ENCODE results near the gene IL25.
"Not testable (repeated sequence)": the region's sequence is repeated elsewhere in the genome, so short reads cannot be mapped to it uniquely, and the experiment has no call there.

IL25 gene

DNA sequence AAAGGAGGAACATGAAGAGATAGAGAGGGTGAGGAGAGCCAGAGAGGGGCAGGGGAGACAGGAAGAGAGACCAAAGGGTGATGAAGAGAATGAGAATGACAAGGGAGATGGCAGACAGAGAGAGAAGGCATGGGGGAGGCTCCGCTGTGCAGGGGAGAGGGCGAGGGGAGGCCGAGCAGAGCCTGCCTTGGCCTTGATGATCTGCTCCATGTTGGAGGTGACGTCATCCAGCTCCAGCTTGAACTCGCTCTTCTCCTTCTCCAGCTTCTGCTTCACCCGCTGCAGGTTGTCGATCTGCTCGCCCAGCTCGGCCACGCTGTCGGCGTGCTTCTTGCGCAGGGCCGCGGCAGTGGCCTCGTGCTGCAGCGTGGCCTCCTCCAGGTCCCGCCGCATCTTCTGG, 17.3 kb downstream of the IL25 start:
- DNase-seq (ENCODE audit: low read depth): not testable (repeated sequence)

DNA sequence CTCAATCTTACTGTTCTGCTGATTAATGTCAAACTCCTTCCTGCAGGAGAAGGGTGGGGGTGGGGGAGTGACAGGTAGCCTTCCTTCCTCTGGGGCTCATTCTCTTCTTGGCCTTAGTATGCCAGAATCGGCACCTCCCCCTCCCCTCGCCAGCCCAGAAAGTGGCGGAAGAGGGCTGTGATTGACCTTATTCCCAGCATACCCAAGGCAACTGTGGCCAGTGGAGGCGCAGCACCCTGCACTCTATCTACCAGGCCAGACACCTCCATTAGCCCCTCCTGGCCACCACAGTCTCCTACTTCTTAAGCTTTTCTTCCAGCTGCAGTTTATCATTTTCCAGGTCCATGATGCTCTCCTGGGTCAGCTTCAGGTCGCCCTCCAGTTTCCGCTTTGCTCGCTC, 20.0 kb downstream of the IL25 start:
- DNase-seq (ENCODE audit: low read depth): no peak

DNA sequence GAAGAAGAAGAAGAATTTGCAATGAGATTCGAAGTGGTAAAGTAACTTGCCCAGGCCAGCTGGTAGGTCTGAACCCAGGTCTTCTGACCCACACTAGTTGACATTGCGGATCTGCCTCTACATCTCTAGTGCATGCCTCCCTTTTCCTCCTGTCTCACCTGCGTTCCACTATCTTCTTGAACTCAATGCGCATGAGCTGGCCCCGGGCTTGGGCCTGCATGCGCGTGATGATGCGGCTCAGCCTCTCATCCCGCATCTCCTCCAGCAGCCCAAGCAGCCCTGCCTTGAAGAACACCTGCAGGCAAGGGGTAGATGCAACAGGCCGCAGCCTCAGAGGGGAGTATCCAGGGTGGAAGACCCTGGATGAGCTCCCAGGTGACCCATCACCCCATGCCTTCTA, 23.5 kb downstream of the IL25 start:
- no peak for DNase-seq (ENCODE audit: low read depth)

DNA sequence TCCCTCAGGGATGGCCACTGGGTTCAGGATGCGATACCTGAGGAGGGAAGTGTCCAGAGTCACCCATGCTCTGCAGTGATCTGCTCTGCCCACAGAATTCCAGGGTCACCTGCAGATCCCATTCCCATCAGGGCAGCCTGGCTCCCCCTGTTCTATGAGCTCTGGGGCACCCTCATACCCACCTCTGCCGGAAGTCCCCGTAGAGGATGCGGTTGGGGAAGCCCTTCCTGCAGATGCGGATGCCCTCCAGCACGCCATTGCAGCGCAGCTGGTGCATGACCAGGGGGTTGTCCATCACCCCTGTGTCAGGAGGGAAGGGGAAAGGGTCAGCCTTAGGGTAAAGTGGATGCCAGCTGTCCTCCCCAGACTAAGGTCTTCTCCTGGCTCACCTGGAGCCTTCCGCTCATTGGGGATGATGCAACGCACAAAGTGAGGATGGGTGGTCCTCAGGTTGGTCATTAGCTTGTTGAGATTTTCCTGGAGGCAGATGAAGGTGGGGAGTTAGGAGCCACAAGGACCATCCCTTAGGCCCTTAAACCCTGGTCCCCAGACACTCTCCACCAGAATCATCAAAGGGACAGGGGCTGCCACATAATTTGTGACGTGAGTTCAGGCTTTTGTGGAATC, 24.3 kb downstream of the IL25 start:
- no peak for DNase-seq (ENCODE audit: low read depth)

DNA sequence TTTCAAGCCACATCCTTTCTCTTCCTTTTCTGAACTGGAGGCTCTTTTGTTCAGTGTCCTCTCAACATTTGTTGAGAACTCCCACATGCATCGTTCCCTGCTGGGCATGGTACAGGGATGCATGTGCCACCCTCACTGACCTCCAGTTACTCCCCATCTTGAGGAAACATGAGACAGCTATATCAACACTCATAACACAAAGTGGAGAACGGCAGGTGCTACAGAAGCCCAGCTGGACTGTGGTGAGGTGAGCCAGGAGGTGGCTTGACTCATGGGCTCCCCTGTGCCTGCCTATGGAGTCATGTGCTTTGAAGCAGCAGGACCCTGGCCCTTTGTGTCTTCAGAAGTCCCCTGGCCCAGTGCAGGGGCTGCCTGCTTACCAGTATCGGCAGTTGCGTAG, 25.7 kb downstream of the IL25 start:
- DNase-seq (ENCODE audit: low read depth): no peak

DNA sequence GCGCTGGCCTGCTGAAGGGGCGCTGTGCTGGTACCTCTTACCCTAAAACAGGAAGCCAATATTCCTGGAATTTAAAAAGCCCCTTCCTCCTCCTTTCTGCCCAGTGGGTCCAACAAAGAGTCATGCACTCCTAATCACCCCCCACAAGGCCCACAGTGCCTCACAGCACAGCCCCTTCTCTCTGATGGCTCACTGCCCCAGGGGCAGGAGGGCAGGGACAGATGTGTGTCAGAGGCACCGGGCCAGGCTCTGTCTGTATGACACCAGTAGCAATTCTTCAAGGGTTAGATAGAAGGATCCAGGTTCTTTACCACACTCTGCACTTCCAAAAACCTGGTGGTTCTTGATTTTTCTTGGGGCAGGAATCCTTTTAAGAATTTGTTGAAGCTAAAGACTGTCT, 26.5 kb downstream of the IL25 start:
- no peak for DNase-seq (ENCODE audit: low read depth)

DNA sequence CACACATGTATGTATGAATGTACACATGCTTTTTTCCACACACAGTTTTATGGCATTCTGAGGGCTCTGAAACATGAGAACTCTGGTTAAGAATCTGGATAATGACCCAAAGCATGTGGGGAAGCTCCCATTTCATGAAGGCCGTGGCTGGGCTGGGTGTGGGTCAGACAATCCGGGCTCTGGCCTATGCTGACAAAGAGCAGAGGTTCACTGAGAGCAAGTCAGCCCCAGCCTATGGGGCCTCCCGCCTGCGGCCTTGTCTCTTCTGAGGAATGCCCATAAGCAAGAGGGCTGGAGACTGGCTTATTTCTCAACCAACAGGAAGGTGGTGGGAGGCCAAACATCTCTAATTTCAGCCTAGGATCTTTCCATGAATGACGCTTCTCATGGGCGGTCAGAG, 27.0 kb downstream of the IL25 start:
- no peak for DNase-seq (ENCODE audit: low read depth)

DNA sequence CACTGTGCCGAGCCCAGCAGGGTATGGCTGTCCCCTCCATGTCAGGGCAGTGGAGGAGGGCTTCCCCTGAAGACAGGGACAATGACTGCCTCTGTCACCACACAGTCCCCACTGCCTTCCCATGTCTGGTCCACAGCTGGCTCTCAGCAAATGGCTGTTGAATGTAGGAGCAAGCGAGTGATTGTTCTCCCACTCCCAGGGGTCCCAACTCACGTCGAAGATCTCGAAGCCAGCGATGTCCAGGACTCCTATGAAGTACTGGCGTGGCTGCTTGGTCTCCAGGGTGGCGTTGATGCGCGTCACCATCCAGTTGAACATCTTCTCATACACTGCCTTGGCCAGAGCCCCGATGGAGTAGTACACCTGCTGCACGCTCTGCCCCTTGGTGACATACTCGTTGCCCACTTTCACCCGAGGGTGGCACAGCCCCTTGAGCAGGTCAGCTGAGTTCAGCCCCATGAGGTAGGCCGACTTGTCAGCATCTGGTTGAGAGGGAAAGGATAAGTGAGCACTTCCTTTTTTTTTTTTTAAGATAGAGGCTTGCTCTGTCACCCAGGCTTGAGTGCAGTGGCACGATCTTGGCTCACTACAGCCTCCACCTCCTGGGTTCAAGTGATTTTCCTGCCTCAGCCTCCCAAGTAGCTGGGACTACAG, 28.0 kb downstream of the IL25 start:
- DNase-seq (ENCODE audit: low read depth): not testable (repeated sequence)

DNA sequence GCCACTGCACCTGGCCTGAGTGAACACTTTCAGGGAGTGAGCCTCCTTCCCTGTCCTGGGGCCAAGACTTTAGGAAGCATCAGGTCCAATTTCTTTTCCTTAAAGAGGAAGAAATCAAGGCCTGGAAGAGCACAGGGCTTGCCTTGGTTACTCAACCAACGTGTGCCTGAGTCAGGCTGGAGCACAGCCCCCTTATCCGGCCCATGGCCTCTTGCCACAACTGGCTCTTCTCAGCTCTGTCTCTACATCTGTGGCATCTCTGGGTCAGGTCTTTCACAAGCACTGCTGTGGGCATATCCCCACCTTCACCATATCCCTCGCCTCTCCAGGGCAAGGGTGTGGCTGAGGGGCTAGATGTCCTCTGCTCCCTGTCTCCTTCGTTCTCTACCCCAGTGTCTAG, 28.7 kb downstream of the IL25 start:
- DNase-seq (ENCODE audit: low read depth): no peak

DNA sequence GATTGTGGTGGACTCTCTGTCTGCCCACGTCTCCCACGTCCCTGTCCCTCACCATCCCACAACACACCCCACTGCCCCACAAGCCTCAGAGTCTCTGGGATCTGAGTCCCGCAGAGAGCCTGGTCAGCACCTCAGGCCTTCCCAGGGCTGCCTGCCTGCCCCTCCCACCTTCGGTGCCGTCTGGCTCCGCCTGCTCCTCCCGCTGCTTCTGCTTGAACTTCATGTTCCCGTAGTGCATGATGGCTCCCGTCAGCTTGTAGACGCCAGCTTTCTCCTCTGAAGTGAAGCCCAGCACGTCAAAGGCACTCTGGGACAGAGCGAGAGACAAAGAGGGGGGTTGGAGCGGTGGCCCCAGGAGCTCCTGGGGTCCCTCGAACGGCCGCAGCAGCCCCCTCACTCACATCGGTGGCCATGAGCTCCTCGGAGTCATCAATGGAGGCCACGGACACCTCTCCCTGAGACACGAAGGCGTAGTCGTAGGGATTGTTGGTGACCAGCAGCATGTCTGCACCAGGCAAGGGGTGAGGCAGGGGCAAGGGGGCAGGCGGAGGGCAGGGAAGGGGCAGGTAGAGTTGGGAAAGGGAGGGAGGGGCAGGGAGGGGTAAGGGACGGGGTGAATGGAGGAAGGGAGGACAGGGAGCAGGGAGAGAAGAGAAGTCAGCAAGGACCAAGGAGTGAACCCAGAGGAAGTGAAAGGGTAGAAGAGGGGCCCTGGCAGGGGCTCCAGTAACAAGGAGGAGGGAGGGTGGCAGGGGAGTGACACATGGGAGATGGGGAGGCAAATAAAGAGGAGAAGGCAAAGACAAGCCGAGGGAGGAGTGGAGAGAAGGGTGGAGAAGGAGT, 29.9 kb downstream of the IL25 start:
- no peak for DNase-seq (ENCODE audit: low read depth)

DNA sequence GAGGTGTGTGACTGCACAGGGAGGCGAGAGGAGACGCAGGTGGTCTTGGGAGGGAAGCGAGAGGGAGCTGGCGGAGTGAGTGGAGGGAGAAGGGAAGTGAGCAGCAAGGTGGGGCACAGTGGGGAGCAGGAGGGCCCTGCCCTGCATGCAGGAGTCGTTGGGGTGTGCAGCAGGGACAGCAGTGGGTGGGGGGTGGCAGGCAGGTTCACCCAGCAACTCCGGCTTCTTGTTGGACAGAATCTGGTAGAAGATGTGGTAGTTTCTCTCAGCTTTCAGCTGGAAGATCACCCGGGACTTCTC, 30.5 kb downstream of the IL25 start:
- no peak for DNase-seq (ENCODE audit: low read depth)

DNA sequence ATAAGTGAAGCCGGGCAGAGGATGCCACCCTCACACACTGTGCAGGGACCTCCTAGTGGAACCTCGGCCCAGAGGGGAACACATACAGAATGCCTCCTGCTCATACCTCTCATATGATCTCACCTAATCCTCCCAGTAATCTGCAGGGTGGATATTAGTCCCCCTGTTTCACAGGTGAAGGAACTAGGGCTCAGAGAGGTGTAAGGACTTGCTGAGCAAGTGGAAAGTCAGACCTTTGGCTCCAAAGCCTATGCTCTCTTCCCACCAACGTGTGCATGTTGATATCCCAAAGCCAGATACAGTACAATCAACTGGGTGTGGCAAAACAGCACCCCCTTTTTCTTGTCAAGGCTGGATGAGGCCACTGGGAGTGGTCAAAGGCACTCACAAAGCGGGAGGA, 31.3 kb downstream of the IL25 start:
- no peak for DNase-seq (ENCODE audit: low read depth)

DNA sequence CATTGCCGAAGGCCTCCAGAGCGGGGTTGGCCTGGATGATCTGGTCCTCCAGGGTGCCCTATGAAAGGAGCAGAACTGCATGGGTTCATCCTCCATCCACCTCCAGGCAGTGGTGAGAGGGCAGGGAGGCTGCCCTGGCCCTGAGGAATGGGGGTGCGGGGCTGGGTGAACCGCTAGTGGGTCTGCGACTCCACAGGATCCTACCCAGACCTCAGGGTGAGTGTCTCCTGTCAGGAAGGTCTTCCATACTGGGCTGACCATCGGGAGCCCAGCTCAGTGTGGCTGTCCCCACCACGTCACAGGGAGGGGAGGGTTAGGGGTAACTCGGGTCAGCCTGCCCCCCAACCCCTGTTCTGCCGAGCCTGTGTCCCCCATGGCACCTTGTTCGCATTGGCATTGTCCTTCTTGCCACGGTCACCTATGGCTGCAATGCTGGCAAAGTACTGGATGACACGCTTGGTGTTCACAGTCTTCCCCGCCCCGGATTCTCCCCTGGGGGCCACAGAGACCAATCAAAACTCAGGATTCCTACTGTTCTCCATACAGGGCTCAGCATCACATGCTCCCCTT, 31.8 kb downstream of the IL25 start:
- no peak for DNase-seq (ENCODE audit: low read depth)

DNA sequence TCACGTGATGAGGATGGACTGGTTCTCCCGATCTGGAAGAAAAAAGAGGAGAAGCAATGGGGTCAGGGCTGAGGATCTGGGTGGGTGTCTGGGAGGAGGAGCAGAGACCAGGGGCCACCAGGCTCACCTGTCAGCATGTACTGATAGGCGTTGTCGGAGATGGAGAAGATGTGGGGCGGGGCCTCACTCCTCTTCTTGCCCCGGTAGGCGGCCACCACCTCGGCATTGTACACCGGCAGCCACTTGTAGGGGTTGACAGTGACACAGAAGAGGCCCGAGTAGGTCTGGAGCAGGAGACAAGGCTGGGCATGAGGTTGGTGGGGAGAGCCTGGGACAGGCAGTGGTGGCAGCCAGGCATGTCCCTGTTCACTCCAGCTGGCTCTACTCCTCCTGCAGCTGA, 32.5 kb downstream of the IL25 start:
- no peak for DNase-seq (ENCODE audit: low read depth)

DNA sequence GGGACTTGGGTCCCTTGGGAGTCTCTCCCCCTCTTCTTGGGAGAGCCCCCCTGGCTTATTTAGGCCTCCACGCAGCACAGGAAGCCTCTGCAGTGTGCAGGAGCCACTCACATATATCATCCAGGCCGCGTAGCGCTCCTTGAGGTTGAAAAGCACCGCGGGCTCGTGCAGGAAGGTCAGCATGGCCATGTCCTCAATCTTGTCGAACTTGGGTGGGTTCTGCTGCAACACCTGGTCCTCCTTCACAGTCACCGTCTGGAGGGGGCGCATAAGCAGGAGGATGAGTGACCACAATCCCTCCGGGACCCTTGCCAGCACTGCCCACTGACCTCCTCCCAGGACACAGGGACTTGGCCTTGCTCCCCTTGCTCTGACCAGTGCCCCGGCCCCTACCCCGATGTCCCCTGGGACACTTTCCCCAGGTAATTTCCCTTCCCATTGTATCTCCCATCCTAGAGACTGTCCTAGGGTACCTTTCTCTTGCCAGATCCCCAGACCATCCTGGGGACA, 33.0 kb downstream of the IL25 start:
- DNase-seq (ENCODE audit: low read depth): no peak

DNA sequence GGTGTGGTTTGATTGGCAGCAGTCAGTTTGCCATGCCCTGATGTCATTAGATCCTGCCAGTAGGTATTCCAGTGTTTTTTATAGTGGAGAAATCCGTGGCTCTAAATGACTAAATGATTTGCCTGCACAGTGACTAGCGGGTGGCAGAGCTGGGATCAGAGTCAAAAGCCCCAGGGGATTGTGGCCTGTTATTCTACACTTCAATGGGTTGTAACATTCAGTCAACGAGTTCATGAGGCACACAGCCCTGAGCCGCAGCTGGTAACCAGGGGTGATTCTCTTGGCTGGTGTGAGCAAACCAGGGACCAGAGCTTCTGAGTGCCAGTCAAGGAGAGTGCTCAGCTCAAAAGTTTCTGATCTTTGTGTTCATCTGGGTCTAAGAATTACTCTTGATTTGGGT, 33.6 kb downstream of the IL25 start:
- DNase-seq (ENCODE audit: low read depth): no peak

DNA sequence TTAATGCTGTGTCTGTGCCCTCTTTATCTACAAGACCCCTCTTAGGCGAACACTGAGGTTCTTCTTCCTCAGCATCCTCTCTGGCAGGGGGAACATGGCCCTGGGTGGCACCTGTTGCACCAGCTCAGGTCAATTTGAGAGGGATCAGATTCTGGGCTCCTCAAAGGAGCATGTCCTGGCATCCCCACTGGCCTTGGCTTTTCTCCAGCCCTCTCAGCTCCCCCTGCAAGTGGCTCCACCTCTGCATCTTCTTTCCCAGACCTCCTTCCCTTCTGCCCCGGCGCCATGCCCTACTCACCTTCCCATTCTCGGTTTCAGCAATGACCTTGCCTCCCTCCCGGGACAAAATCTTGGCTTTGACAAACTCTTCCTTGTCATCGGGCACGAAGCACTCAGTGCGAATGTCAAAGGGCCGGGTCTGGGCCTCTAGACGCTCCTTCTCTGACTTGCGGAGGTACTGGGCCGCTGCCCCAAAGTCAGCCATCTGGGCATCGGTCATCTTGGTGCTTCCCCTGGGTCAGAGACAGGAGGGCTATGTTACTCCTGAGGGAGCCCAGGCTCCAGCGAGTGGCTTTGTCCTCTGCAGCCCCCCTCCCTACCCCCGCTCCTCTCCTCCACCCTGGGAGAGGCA, 34.2 kb downstream of the IL25 start:
- no peak for DNase-seq (ENCODE audit: low read depth)

DNA sequence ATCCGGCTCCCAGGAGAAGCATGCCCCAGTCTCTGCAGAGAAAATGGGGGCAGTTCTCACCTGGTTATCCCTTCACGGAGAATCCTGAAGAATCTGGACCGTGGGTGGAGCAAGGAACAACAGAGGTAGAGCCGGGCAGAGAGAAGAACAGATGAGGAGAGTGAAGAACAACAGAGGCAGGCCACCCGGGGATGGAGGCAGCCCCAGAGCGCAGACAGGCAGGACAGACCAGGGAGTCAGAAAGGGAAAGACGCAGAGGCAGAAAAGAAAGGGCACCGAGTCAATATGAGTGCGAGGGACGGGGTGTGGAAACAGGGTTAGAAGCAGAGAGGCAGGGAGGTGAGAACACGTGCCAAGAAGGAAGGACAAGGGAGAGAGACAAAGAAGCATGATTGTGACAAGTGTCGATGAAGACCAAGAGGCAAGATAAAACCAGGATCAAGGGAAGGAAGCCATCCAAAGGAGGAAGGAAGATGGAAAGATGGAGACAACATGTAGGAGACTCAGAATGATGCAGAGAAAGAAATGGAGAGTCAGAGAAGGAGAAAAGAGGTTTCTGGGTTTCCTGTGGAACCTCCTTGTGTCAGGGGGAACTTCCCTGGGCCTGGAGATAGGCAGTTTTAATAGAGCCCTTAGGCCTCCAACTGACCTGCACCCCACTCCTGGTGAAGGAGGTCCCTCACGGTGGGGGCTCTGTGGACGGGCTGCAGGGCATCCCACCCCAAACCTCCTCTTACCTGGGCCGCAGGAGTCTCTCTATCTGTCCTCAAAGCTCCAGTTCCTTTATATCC, 35.1 kb downstream of the IL25 start, which contains the start of gene MYH6:
TSS of gene MYH6 (minus strand) at position 758 of the 791 bp plus-strand sequence. CDS start 1,050 bp downstream, outside the sequence.
- DNase-seq (ENCODE audit: low read depth): no peak

DNA sequence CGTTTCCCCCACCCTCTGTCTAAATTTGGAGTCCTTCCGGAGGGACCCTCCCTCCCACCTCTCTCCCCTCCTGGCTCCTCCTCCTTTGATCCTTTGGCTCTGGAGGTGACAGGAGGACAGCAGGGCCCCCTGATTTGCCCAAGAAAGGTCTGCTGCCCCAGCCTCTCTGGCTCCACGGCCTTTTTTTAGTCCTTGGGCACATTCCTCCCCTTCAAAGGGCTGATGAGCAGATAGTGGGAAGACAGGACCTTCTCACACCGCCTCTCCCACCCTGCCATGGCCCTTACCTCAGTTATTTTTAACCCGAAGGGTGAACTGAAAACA, 35.7 kb downstream of the IL25 start:
- DNase-seq (ENCODE audit: low read depth): no peak

DNA sequence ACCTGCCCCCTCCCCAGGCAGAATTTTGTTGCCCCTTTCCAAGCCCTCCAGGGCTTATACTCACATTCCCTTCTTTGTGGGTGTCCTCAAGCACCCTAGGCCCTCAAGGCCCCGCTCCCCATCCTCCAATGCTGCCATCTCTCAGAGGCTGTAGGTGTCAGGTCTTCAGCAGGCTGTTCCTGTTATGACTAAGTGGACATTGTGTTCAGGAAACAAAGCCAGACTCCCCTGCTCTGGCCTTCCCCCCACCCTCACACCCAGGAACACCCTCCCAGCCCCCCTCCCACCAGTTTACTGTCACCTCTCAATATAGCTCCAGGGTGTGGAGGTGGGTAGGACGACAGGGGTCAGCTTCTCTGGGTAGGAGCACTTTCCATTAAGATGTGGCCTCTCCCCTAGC, 36.9 kb downstream of the IL25 start:
- DNase-seq (ENCODE audit: low read depth): no peak

DNA sequence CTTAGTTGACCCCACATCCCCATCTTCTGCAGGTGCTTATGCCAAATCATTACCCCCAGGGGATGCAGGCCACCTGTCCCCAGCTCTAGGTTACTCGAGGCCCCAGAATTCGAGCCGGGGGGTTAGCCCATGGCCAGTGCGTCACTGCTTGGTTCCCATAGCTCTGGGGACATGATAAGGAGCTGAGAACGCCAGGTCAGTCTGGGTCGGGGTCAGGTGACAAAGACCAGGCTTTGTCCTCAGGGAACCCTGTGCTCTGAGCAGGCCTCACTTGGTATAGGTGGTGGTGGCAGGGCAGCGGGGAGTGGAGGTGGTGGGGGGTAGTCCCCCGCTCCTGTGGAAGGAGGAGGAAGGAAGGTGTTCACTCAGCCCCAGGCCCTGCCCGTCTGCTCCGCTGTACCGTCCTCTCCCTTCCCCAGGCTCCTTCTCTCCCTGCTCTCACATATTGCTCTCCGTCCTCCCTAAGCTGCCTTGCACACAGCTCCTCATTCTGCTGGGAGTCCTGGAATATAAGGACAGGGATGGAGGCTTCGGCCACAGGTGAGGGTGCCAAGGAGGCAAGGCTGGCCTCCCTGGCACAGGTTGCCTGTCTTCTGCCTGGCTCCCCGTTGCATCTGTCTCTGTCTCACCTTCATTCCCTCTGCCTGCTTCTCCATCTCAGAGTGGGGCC, 37.5 kb downstream of the IL25 start:
- no peak for DNase-seq (ENCODE audit: low read depth)
